ENCODE measurements around the gene ADPRHL1. TPM values are rescaled to one million over a fixed set of nuclear protein-coding genes. Genes with fewer than 3 reads are reported as not detected.

The ADPRHL1 gene
- total and polyA plus RNA-seq, 4 donors = 0.28 to 0.67 (median 0.55) TPM

- Histone ChIP-seq H3K9ac (ENCODE audit: low read depth in 1 of 2, low read length in 2 of 2) (no peak overlapping the region), H3K36me3 (ENCODE audit: control insufficient read depth in 4 of 4, insufficient read depth in 3 of 4, low read depth in 1 of 4, low read length in 3 of 4) (peaks cover 0 to 7% (median 5%) of the 10 kb centered on the region in 4 donors), H3K4me3 (ENCODE audit: low read depth in 1 of 3, low read length in 3 of 3) (no peak overlapping the region), H3K4me1 (ENCODE audit: control insufficient read depth in 4 of 4, insufficient read depth in 4 of 4, low read length in 3 of 4) (peaks cover 0 to 12% (median 2%) of the 10 kb centered on the region in 4 donors), H3K9me3 (ENCODE audit: control insufficient read depth in 4 of 4, low read length in 3 of 4) (no peaks in the 10 kb centered on the region), H3K27me3 (ENCODE audit: control insufficient read depth in 4 of 4, insufficient read depth in 4 of 4, low read length in 3 of 4) (no peaks in the 10 kb centered on the region), H3K27ac (ENCODE audit: low read depth in 1 of 2, low read length in 2 of 2) (no peak overlapping the region)
- no peak for TF ChIP-seq RXRA (IDR thresholded peaks at IDR 0.05)
- TF ChIP-seq GABPA (IDR thresholded peaks at IDR 0.05 in 1 of 2, conservative IDR thresholded peaks at IDR 0.05 in 1 of 2) = no peak
- TF ChIP-seq, protein P1, sequence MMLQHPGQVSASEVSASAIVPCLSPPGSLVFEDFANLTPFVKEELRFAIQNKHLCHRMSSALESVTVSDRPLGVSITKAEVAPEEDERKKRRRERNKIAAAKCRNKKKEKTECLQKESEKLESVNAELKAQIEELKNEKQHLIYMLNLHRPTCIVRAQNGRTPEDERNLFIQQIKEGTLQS (IDR thresholded peaks at IDR 0.05) = no peak
- TF ChIP-seq FOXA1 (IDR thresholded peaks at IDR 0.05) = no peak
- TF ChIP-seq EGR1 (IDR thresholded peaks at IDR 0.05; ENCODE audit: low read depth in 2 of 2) = no peak
- TF ChIP-seq HNF4A (conservative IDR thresholded peaks at IDR 0.05) = no peak
- TF ChIP-seq, protein P2, sequence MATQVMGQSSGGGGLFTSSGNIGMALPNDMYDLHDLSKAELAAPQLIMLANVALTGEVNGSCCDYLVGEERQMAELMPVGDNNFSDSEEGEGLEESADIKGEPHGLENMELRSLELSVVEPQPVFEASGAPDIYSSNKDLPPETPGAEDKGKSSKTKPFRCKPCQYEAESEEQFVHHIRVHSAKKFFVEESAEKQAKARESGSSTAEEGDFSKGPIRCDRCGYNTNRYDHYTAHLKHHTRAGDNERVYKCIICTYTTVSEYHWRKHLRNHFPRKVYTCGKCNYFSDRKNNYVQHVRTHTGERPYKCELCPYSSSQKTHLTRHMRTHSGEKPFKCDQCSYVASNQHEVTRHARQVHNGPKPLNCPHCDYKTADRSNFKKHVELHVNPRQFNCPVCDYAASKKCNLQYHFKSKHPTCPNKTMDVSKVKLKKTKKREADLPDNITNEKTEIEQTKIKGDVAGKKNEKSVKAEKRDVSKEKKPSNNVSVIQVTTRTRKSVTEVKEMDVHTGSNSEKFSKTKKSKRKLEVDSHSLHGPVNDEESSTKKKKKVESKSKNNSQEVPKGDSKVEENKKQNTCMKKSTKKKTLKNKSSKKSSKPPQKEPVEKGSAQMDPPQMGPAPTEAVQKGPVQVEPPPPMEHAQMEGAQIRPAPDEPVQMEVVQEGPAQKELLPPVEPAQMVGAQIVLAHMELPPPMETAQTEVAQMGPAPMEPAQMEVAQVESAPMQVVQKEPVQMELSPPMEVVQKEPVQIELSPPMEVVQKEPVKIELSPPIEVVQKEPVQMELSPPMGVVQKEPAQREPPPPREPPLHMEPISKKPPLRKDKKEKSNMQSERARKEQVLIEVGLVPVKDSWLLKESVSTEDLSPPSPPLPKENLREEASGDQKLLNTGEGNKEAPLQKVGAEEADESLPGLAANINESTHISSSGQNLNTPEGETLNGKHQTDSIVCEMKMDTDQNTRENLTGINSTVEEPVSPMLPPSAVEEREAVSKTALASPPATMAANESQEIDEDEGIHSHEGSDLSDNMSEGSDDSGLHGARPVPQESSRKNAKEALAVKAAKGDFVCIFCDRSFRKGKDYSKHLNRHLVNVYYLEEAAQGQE (IDR thresholded peaks at IDR 0.05) = no peak
- TF ChIP-seq, protein P3, sequence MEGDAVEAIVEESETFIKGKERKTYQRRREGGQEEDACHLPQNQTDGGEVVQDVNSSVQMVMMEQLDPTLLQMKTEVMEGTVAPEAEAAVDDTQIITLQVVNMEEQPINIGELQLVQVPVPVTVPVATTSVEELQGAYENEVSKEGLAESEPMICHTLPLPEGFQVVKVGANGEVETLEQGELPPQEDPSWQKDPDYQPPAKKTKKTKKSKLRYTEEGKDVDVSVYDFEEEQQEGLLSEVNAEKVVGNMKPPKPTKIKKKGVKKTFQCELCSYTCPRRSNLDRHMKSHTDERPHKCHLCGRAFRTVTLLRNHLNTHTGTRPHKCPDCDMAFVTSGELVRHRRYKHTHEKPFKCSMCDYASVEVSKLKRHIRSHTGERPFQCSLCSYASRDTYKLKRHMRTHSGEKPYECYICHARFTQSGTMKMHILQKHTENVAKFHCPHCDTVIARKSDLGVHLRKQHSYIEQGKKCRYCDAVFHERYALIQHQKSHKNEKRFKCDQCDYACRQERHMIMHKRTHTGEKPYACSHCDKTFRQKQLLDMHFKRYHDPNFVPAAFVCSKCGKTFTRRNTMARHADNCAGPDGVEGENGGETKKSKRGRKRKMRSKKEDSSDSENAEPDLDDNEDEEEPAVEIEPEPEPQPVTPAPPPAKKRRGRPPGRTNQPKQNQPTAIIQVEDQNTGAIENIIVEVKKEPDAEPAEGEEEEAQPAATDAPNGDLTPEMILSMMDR (IDR thresholded peaks at IDR 0.05; ENCODE audit: low read depth, low read length, missing input control) = no peak
- TF ChIP-seq, protein P4, sequence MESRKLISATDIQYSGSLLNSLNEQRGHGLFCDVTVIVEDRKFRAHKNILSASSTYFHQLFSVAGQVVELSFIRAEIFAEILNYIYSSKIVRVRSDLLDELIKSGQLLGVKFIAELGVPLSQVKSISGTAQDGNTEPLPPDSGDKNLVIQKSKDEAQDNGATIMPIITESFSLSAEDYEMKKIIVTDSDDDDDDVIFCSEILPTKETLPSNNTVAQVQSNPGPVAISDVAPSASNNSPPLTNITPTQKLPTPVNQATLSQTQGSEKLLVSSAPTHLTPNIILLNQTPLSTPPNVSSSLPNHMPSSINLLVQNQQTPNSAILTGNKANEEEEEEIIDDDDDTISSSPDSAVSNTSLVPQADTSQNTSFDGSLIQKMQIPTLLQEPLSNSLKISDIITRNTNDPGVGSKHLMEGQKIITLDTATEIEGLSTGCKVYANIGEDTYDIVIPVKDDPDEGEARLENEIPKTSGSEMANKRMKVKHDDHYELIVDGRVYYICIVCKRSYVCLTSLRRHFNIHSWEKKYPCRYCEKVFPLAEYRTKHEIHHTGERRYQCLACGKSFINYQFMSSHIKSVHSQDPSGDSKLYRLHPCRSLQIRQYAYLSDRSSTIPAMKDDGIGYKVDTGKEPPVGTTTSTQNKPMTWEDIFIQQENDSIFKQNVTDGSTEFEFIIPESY (IDR thresholded peaks at IDR 0.05) = no peak
- TF ChIP-seq RAD21 (IDR thresholded peaks at IDR 0.05) = no peak
- no peak for TF ChIP-seq JUND (IDR thresholded peaks at IDR 0.05)
- DNase-seq (ENCODE audit: low spot score) = no peak
- 93% methylated on average over 7 of the region's 7 CpGs for WGBS
These were observed 29.8 kb upstream of the ADPRHL1 start for GRCh38 chr13:113483081-113483480.

- no peaks in the 10 kb centered on the region for H3K9me3 ChIP-seq (ENCODE audit: control insufficient read depth in 4 of 4, low read length in 3 of 4)
- no peak overlapping the region for H3K27ac ChIP-seq (ENCODE audit: low read depth in 1 of 2, low read length in 2 of 2)
- peaks cover 0 to 8% (median 2%) of the 10 kb centered on the region in 4 donors for H3K4me1 ChIP-seq (ENCODE audit: control insufficient read depth in 4 of 4, insufficient read depth in 4 of 4, low read length in 3 of 4)
- 83% methylated on average over 4 of the region's 4 CpGs for WGBS
- DNase-seq (ENCODE audit: low spot score) = no peak
- no peak overlapping the region for H3K9ac ChIP-seq (ENCODE audit: low read depth in 1 of 2, low read length in 2 of 2)
- H3K27me3 ChIP-seq (ENCODE audit: control insufficient read depth in 4 of 4, insufficient read depth in 4 of 4, low read length in 3 of 4) = no peaks in the 10 kb centered on the region
- no peak overlapping the region for H3K4me3 ChIP-seq (ENCODE audit: low read depth in 1 of 3, low read length in 3 of 3)
- peaks cover 0 to 18% (median 14%) of the 10 kb centered on the region in 4 donors for H3K36me3 ChIP-seq (ENCODE audit: control insufficient read depth in 4 of 4, insufficient read depth in 3 of 4, low read depth in 1 of 4, low read length in 3 of 4)
- TF ChIP-seq FOXA2 (IDR thresholded peaks at IDR 0.05) (no peak), SP1 (IDR thresholded peaks at IDR 0.05) (no peak), NR2F2 (IDR thresholded peaks at IDR 0.05) (no peak), HNF4G (IDR thresholded peaks at IDR 0.05) (no peak), TAF1 (conservative IDR thresholded peaks at IDR 0.05) (no peak), RXRA (IDR thresholded peaks at IDR 0.05) (no peak), GABPA (IDR thresholded peaks at IDR 0.05 in 1 of 2, conservative IDR thresholded peaks at IDR 0.05 in 1 of 2) (no peak), JUND (IDR thresholded peaks at IDR 0.05) (no peak), HNF4A (conservative IDR thresholded peaks at IDR 0.05) (no peak), FOXA1 (IDR thresholded peaks at IDR 0.05) (no peak)
- TF ChIP-seq, protein P2 (IDR thresholded peaks at IDR 0.05) = no peak
- TF ChIP-seq, protein P1 (IDR thresholded peaks at IDR 0.05) = no peak
- TF ChIP-seq, protein P3 (IDR thresholded peaks at IDR 0.05; ENCODE audit: low read depth, low read length, missing input control) = no peak
These were observed 25.9 kb upstream of the ADPRHL1 start for GRCh38 chr13:113479179-113479578.
